NCI-H2107 (cell line): ENCODE measurements around the gene WASHC2A.
"Not testable (repeated sequence)": the region's sequence is repeated elsewhere in the genome, so short reads cannot be mapped to it uniquely, and the experiment has no call there.

Experiments
- DNase-seq: peaks from one replicate; lab custom pipeline; 2025; lab: John Stamatoyannopoulos, UW

Gene WASHC2A

DNA sequence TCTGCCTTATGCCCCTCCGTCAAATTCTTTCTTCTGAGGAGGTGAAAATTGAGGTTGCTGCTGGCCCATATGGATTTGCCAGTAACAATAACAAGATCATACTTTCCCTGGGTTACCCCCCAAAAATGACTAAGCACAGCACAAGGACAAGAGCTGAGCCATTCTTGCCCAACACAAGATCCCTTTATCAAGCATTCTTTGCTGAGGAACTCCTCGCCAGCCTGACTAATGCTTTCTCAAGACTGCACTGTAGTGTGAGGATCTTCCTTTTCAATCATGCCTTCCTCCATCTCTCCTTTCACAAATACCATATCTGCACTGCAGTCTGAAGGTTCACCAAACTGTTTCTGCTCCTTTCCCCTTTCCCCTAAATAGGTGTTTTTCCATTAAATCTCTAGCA lies 92.1 kb downstream of the WASHC2A start:
- not testable (repeated sequence) for DNase-seq

DNA sequence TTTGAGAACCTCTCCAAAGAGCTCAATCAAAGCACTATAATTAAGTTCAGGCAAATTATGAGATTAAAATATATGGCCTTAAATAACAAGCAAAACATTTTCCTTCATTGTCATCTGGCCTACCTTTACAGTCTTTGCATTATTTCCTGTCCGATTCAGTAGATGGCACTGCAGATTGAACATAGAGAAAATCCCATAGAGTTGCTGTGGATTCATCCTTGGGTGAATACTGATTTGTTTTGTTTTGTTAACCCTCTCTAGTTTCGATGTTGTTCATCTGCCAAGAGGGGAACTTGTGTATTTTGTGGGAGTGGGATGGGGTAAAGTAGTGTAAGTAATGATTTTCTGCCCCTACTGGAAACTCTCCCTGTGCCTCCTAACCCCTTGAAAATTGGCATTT lies 97.3 kb downstream of the WASHC2A start:
- DNase-seq = not testable (repeated sequence)

DNA sequence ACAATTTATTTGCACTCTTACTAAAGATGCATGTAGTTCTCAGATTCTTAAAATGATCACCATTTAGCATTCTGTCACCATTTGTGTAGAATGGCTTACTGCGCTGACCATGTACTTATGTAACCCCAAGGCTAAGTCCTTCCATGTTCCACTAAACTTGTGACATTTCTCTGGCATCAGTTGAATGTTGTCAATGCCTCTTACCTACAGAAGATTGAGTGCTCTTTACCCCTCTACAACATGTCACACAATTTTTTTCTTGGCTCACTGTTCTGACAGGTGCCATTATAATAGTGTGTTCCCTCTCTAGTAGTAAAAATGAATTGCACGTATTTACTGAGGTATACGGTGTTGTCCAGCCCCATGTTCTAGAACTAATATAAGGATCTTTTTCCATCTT lies 100.1 kb downstream of the WASHC2A start:
- DNase-seq = not testable (repeated sequence)

DNA sequence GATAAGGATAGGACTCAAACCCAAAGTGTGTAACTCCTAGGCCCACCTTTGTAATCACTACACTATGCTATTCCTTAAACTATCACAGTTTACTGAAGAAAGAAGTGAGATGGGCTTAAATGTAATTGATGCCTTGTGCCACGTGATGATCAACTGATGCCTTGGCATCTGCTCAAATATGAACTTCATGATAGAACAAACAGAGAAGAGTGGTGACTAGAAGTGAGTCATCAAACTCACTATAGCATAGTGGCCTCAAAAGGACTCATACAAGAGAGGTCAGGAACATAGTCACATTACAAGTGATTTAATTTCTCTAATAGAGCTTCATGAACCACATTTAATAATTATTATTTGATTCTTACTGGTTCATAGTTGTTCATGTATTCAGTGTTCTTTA lies 101.8 kb downstream of the WASHC2A start:
- DNase-seq = not testable (repeated sequence)

DNA sequence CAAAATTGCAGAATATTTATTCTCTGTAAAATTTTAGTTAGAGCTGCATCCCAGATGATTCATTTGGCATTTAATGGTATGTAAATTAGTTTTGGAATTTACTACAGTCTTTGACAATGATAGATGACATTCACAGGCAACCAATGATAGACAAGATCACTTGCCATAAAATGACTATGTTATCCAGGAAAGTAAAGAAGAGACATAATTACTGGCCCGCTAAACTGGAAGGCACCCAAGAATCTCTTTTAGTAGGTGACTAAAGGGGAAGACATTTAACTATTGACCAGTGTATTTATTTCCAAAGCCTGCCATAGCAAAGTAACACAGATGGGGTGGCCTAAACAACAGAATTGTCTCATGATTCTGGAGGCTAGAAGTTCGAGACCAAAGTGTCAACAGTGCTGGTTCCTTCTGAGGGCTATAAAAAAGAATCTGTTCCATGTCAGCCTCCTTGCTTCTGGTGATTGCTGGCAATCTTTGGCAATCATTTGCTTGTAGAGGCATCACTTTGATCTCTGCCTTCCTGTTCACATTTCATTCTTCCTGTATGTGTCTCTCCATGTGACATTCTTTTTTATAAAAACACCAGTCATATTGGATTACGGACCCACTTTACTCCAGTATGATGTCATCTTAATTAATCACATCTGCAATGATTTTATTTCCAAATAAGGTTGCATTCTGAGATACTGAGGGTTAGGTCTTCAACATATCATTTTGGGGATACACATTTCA lies 107.2 kb downstream of the WASHC2A start:
- DNase-seq = not testable (repeated sequence)
